NCI-H748 treated with DMSO at 0.1 percent for 48 hours (cell line): ENCODE data around the gene LATS1.
"Not testable (repeated sequence)": the region's sequence is repeated elsewhere in the genome, so short reads cannot be mapped to it uniquely, and the experiment has no call there.

Source experiments
- DNase-seq: peaks from one replicate; lab custom pipeline; 2025; lab: John Stamatoyannopoulos, UW

LATS1 gene

DNA sequence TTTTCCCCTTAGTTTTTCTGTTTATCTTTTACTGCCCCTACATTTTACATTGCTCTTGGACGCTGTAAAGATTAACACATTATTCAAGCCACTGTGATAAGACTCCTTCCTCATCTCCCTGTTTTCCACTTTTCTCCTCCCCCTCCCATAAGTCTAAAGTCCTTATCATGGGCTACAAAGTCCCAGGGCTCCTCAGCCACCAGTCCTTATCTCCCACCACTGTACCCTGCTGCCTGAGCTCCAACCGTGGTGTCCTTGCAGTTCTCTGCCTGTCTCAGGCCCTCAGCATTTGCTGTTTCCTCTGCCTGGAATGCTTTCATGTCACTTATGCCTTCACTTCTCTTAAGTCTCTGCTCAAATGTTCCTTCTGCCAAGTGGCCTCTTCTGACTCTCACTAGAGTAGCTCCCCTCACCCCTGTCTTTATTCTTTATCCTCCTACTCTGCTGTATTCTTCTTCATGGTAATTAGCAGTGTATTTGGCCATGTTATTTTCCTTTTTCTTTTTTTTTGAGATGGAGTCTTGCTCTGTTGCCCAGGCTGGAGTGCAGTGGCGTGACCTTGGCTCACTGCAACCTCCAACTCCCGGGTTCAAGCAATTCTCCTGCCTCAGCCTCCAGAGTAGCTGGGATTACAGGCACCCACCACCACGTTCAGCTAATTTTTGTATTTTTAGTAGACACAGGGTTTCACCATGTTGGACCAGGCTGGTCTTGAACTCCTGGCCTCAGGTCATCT lies 10.8 kb upstream of the LATS1 start:
- no peak for DNase-seq

DNA sequence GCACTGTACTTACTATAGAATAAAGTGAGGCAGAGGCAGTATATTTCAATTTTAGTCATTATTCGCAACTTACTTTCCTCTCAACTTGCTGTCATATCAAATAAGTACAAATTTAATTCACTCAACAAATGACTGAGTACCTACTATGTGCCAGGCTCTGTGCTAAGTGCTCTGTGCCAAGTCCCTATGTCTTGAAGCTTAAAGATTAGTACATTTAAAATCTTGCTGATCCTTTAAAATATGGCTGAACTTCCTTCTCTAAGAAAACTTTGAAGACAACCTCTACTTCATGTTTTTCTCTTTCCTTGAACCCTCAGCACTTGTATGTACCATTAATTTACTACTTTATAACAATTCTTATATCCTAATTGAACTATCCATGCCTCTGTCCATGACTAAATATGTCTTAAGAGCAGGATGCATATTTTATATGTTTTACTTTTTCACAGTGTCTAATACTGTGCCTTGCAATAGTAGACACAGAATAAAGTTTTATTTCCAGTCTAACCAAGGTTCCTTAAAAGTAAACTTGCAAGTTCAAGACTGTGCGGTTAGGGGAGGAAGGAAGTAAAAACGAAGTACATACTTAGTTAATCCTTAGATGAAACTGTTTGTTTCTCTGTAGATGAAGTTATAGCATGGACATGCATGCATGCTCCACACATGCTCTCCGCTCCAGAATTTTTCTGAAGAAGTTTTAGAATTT lies 10.0 kb upstream of the LATS1 start:
- DNase-seq = no peak

- no peak for DNase-seq
These were observed 7.9 kb upstream of the LATS1 start for GRCh38 chr6:149725785-149726184.

DNA sequence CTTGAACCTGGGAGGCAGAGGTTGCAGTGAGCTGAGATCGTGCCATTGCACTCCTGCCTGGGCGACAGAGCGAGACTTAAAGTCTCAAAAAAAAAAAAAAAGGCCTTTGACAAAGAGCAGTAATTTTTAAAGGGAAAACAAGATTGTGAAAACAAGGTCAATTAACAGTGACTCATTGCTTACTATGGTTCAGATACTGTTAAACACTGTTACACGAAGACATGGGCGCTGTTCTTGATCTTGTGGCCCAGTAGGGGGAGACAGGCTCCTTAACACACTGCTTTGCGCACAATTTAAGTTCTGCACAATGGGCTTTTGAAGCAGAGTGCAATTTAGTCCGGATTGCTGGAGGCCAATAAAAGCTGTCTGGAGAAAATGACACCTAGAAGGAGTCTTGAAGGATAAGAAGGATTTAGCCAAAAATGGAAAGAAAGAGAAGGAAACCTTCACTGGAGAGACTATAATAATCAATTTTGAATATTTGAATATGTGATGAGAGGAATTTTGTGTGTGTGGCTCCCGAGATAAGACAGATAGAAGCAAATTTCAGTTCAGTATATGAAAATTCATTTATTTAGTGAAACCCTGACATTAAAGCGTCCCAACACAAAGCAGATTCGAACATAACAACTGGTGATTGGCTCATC lies 6.0 kb upstream of the LATS1 start:
- DNase-seq = peak; percentile 22

DNA sequence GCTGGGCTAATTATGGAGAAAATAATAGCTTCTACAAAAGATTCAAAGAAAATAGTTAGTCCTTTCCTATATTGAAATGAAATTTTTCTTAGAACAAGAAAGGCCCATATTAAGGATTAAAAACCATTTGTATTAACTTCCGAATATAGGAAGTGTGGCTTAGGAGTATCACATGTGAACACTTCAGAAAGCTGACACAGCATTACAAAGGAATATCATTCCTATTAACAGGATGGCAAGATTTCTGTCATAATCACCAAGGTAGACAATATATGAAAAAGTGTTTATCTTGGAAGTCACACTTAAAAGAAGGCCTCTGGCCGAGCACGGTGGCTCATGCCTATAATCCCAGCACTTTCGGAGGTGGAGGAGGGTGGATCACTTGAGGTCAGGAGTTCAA lies 5.4 kb upstream of the LATS1 start:
- DNase-seq = no peak

- DNase-seq = no peak
These were observed 1.6 kb upstream of the LATS1 start for GRCh38 chr6:149719531-149719930.

- peak; percentile 55 for DNase-seq
These were observed 680 bp downstream of the LATS1 start for GRCh38 chr6:149717255-149717587.

DNA sequence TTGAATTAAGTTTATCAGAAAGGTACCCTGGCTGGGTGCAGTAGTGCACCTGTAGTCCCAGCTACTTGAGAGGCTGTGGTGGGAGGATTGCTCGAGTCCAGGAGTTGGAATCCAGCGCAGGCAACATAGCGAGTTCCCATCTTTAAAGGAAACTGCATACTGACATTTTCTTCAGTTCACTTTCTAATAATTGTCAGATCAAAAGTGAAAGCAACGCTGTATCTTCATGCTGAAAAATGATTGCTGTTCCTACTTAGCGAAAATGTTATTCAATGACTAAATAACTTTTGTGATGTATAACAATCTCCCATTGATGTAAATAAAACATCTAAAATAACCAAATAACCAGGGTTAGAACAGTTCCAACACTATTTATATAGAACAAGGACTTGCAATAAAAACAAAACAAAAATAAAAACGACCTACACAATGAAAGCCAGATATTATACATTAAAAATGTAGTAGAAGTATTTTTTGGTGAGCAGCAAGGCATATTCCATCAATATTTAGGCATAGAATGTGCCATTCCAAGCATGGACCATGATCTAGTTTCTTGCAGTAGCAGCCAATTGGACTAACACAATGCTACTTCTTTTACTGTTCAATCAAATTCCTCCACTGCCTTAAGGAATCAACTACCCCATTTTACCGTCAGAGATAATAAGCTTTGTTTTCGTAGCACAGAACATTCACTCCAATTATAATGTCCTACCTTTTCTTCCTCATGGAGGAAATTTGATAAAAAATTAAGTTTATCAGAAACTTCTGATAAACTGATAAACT lies 1.5 kb downstream of the LATS1 start:
- no peak for DNase-seq

DNA sequence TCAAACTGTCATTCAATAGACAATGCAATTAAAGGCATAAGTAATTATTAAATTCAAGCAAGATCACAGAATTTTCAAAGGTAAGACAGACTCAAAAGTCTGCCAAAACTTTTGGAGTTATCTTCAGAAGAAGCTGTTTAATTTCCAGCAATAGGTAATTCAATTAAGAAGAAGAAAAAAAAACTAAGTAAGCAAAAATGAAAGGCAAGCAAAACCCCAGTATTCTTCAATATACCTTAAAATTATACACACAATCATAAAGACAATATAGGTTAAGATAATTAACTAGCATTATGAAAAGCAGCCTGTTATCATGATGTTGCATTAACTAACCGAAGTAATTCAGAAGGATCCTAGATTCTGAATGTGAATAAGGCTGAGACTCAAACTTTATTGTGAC lies 3.5 kb downstream of the LATS1 start:
- no peak for DNase-seq

- no peak for DNase-seq
These were observed 6.2 kb downstream of the LATS1 start for GRCh38 chr6:149711711-149712110.

DNA sequence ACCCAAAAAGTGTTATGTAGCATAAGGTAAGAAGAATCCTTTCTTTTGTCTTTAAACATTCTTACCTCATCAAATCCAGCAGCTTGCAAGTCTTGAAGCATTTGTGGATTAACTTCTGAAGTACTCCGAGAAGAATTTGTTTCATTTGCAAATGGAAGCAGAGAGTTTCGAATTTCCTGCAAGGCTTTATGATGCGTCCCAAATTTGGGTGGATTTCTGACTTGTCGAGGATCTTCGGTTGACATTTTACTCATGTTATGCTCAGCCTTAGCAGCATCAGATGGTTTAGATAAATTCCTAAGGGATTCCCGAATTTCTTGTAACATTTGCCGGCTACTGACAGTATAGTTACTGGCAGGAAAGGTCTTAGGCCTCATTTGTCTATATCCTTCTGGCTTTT lies 16.2 kb downstream of the LATS1 start:
- no peak for DNase-seq

DNA sequence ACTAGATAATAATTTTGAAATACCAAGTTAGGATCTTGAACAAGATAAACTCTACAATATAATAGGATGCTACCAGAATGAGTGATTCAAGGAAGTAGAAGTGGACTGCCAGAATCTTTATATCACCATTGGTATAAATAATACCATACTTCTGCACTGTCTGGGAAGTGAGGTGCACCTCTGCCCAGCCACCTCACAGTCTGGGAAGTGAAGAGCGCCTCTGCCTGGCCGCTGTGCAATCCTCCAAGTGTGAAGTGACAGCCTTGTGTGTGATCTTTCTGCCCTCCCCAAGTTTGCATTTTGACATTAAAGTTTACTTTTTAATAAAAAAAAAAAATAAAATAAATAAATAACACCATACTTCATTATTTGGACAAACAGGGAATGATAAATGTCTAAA lies 18.8 kb downstream of the LATS1 start:
- DNase-seq = no peak

DNA sequence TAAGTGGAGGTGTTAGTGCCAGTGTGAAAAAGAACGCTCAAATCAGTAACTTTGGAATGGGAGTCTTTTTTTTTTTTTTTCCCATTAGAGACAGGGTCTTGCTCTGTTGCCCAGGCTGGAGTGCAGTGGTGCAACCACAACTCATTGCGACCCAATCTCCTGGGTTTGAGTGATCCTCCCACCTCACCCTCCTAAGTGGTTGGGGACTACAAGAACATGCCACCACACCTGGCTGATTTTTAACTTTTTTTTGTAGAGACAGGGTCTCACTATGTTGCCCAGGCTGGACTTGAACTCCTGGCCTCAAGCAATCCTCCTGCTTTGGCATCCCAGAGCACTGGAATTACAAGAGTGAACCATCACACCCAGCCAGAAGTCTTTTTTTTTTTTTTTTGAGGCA lies 19.7 kb downstream of the LATS1 start:
- DNase-seq = no peak

- no peak for DNase-seq
These were observed 21.0 kb downstream of the LATS1 start for GRCh38 chr6:149696901-149697300.

DNA sequence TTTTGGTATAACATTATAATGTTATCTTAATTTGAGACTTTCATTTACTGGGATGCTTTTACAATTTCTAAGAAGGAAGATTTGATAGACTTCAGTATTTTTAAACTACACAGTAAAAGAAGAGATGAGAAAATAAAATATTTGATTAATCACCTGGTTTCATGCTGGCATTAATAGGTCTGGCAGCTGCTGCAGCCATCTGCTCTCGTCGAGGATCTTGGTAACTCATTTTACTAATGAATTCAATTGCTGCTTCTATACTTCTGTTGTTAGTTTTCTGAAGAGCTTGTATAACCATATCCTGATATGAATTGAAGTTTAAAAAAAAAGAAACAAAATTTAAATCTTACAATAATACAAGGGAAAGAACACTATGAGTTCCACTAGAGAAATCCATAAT lies 23.0 kb downstream of the LATS1 start:
- no peak for DNase-seq

GRCh38 chr6:149691201-149691600 lies 26.7 kb downstream of the LATS1 start:
- no peak for DNase-seq

GRCh38 chr6:149686230-149686629 lies 31.7 kb downstream of the LATS1 start:
- DNase-seq = no peak

GRCh38 chr6:149683256-149683859 lies 34.5 kb downstream of the LATS1 start:
- no peak for DNase-seq

GRCh38 chr6:149681845-149682244 lies 36.1 kb downstream of the LATS1 start:
- DNase-seq = not testable (repeated sequence)

DNA sequence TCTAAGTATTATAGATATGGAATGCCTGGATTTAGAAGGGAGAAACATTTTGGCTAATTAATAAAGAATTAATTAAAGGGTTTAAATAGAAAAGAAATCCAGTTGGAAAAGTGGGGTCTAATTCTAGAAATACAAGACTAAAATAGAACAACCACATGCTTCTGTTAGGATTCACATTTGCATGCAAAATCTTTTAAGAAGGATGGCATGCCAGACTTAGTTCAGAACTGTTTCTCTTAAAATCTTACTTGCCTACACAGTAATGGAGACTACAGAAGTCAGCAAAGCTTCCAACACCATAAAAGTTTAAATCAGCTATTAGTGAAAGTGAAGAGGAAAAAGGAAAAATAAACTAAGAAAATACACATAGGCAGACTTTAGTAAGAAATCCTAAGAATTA lies 36.7 kb downstream of the LATS1 start:
- DNase-seq = no peak

GRCh38 chr6:149680503-149680902 lies 37.4 kb downstream of the LATS1 start:
- DNase-seq = no peak

DNA sequence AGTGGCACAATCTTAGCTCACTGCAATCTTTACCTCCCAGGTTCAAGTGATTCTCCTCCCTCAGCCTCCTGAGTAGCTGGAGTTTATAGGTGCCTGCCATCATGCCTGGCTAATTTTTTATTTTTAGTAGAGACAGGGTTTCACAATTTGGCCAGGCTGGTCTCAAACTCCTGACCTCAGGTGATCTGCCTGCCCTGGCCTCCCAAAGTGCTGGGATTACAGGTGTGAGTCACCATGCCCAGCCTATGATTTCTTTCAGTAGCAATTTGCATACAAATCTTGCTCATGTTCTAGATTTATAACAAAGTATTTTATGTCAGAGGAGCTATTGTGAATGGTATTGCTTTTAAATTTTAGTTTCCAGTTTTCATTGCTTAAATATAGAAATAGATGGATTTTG lies 45.6 kb downstream of the LATS1 start:
- DNase-seq = not testable (repeated sequence)
